ENCODE measurements around the gene SNX5. TPM values are rescaled to one million over a fixed set of nuclear protein-coding genes. Genes with fewer than 3 reads are reported as not detected.

Gene SNX5
- total and polyA plus RNA-seq, 2 of the 13 experiments (the other 11 are each of a cell fraction or from before 2014, with no cell fraction given), result 664 to 1,040 TPM

DNA sequence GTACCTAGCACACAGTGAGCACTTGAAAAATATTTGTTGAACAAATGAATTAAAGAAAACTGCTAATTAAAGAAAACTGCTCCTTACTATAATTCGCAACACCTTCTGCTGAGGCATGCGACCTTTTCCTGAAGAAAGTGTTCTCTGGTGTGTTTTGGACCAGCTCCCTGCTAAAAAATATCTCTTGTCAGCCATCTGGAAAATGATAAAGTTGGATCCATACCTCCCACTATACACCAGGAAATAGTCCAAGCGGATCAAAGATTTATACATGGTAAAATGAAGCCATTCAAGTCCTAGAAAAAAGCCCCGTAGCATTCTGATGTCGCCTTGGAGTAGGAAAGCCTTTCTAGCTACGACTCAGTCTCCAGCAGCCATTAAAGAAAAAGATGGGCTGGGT is 45.8 kb upstream of the SNX5 start:
- H3K9me3 ChIP-seq (ENCODE audit: low read length), result no peaks in the 10 kb centered on the region
- TF ChIP-seq, protein P1, sequence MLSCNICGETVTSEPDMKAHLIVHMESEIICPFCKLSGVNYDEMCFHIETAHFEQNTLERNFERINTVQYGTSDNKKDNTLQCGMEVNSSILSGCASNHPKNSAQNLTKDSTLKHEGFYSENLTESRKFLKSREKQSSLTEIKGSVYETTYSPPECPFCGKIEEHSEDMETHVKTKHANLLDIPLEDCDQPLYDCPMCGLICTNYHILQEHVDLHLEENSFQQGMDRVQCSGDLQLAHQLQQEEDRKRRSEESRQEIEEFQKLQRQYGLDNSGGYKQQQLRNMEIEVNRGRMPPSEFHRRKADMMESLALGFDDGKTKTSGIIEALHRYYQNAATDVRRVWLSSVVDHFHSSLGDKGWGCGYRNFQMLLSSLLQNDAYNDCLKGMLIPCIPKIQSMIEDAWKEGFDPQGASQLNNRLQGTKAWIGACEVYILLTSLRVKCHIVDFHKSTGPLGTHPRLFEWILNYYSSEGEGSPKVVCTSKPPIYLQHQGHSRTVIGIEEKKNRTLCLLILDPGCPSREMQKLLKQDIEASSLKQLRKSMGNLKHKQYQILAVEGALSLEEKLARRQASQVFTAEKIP (CRISPR knock-in tag; IDR thresholded peaks at IDR 0.05; ENCODE audit: borderline replicate concordance), result no peak
- TF ChIP-seq, protein P2, sequence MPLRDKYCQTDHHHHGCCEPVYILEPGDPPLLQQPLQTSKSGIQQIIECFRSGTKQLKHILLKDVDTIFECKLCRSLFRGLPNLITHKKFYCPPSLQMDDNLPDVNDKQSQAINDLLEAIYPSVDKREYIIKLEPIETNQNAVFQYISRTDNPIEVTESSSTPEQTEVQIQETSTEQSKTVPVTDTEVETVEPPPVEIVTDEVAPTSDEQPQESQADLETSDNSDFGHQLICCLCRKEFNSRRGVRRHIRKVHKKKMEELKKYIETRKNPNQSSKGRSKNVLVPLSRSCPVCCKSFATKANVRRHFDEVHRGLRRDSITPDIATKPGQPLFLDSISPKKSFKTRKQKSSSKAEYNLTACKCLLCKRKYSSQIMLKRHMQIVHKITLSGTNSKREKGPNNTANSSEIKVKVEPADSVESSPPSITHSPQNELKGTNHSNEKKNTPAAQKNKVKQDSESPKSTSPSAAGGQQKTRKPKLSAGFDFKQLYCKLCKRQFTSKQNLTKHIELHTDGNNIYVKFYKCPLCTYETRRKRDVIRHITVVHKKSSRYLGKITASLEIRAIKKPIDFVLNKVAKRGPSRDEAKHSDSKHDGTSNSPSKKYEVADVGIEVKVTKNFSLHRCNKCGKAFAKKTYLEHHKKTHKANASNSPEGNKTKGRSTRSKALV (CRISPR knock-in tag; IDR thresholded peaks at IDR 0.05), result no peak
- TF ChIP-seq, protein P3, sequence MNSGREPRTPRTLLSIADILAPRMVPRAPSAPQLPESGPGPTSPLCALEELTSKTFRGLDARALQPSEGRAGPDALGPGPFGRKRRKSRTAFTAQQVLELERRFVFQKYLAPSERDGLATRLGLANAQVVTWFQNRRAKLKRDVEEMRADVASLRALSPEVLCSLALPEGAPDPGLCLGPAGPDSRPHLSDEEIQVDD (CRISPR knock-in tag; IDR thresholded peaks at IDR 0.05; ENCODE audit: borderline replicate concordance), result no peak
- TF ChIP-seq TP53 (CRISPR knock-in tag; conservative IDR thresholded peaks at IDR 0.05) (no peak), AHR (CRISPR knock-in tag; IDR thresholded peaks at IDR 0.05) (no peak), ZNF230 (CRISPR knock-in tag; IDR thresholded peaks at IDR 0.05) (no peak), TGIF2 (CRISPR knock-in tag; IDR thresholded peaks at IDR 0.05) (no peak), IRX3 (CRISPR knock-in tag; IDR thresholded peaks at IDR 0.05; ENCODE audit: borderline replicate concordance, low read depth) (no peak), DMAP1 (CRISPR knock-in tag; IDR thresholded peaks at IDR 0.05) (no peak), MLLT10 (CRISPR knock-in tag; IDR thresholded peaks at IDR 0.05) (no peak), CHD4 (IDR thresholded peaks at IDR 0.05; ENCODE audit: borderline replicate concordance, low read length) (no peak)
- TF ChIP-seq, protein P4, sequence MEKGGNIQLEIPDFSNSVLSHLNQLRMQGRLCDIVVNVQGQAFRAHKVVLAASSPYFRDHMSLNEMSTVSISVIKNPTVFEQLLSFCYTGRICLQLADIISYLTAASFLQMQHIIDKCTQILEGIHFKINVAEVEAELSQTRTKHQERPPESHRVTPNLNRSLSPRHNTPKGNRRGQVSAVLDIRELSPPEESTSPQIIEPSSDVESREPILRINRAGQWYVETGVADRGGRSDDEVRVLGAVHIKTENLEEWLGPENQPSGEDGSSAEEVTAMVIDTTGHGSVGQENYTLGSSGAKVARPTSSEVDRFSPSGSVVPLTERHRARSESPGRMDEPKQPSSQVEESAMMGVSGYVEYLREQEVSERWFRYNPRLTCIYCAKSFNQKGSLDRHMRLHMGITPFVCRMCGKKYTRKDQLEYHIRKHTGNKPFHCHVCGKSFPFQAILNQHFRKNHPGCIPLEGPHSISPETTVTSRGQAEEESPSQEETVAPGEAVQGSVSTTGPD (CRISPR knock-in tag; IDR thresholded peaks at IDR 0.05), result no peak
- TF ChIP-seq, protein P5, sequence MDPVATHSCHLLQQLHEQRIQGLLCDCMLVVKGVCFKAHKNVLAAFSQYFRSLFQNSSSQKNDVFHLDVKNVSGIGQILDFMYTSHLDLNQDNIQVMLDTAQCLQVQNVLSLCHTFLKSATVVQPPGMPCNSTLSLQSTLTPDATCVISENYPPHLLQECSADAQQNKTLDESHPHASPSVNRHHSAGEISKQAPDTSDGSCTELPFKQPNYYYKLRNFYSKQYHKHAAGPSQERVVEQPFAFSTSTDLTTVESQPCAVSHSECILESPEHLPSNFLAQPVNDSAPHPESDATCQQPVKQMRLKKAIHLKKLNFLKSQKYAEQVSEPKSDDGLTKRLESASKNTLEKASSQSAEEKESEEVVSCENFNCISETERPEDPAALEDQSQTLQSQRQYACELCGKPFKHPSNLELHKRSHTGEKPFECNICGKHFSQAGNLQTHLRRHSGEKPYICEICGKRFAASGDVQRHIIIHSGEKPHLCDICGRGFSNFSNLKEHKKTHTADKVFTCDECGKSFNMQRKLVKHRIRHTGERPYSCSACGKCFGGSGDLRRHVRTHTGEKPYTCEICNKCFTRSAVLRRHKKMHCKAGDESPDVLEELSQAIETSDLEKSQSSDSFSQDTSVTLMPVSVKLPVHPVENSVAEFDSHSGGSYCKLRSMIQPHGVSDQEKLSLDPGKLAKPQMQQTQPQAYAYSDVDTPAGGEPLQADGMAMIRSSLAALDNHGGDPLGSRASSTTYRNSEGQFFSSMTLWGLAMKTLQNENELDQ (CRISPR knock-in tag; IDR thresholded peaks at IDR 0.05; ENCODE audit: borderline replicate concordance), result no peak
- TF ChIP-seq, protein P6, sequence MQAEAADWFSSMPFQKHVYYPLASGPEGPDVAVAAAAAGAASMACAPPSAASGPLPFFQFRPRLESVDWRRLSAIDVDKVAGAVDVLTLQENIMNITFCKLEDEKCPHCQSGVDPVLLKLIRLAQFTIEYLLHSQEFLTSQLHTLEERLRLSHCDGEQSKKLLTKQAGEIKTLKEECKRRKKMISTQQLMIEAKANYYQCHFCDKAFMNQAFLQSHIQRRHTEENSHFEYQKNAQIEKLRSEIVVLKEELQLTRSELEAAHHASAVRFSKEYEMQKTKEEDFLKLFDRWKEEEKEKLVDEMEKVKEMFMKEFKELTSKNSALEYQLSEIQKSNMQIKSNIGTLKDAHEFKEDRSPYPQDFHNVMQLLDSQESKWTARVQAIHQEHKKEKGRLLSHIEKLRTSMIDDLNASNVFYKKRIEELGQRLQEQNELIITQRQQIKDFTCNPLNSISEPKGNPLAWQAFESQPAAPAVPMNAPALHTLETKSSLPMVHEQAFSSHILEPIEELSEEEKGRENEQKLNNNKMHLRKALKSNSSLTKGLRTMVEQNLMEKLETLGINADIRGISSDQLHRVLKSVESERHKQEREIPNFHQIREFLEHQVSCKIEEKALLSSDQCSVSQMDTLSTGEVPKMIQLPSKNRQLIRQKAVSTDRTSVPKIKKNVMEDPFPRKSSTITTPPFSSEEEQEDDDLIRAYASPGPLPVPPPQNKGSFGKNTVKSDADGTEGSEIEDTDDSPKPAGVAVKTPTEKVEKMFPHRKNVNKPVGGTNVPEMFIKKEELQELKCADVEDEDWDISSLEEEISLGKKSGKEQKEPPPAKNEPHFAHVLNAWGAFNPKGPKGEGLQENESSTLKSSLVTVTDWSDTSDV (CRISPR knock-in tag; IDR thresholded peaks at IDR 0.05), result no peak
- H3K36me3 ChIP-seq (replicated peaks in 1 of 2; ENCODE audit: control insufficient read depth in 1 of 2, insufficient read depth in 2 of 2, low read length in 2 of 2), result no peaks in the 10 kb centered on the region
- no peak overlapping the region for H3K27ac ChIP-seq (ENCODE audit: extremely low read length, insufficient read depth, low read length)
- in situ Hi-C loops (cut with HindIII; ENCODE audit: extremely low pct_ligation_motif_present, low pct_unique_long_range_greater_than_20kb), result no loop called here
- 53% methylated on average over 6 of the region's 6 CpGs for WGBS (ENCODE audit: low lambda C conversion rate)
- DNase-seq (ENCODE audit: low spot score) (no peak), FAIRE-seq (no peak), ATAC-seq (no peak)
- H3K4me2 ChIP-seq (ENCODE audit: low read depth, low read length), result no peak overlapping the region
- peaks cover 12% of the 10 kb centered on the region for H3K4me1 ChIP-seq (ENCODE audit: insufficient read depth, low read length)
- CTCF ChIA-PET (ENCODE audit: low intra/inter-chr PET ratio, low total read pairs), result no interaction called here
- no TSS peak for BruUV-seq (replicated peaks)
- no peak overlapping the region for H2AFZ ChIP-seq (ENCODE audit: low read length)
- no peaks in the 10 kb centered on the region for H3K79me2 ChIP-seq (ENCODE audit: insufficient read depth, low read length)
- H3K4me3 ChIP-seq (replicated peaks in 1 of 3; ENCODE audit: insufficient read depth in 1 of 3, low read depth in 2 of 3, low read length in 3 of 3), result no peak overlapping the region
- intact Hi-C loops (cut with micrococcal nuclease; ENCODE audit: unreplicated experiment), result no loop called here
- POLR2A ChIA-PET, result no interaction called here
- no peak overlapping the region for H3K9ac ChIP-seq (ENCODE audit: insufficient read depth, low read depth, low read length)
- no peaks in the 10 kb centered on the region for H4K20me1 ChIP-seq (ENCODE audit: insufficient read depth, low read length)
- H3K27me3 ChIP-seq (ENCODE audit: control insufficient read depth in 1 of 2, insufficient read depth in 2 of 2, low read length in 2 of 2), result peaks cover 2 to 12% of the 10 kb centered on the region in 2 experiments; a peak in 2 of 5 replicates
